GM19452 (cell line): Measurements from ENCODE around the gene HBD.
"Not testable (repeated sequence)": the region's sequence is repeated elsewhere in the genome, so short reads cannot be mapped to it uniquely, and the experiment has no call there.

ENCODE experiments used
- ATAC-seq: cut with Tn5 transposase; IDR thresholded peaks from one replicate; pipeline ENCODE4 v1.9.1; 2021; ENCODE audit not compliant: unreplicated experiment

The HBD gene

DNA sequence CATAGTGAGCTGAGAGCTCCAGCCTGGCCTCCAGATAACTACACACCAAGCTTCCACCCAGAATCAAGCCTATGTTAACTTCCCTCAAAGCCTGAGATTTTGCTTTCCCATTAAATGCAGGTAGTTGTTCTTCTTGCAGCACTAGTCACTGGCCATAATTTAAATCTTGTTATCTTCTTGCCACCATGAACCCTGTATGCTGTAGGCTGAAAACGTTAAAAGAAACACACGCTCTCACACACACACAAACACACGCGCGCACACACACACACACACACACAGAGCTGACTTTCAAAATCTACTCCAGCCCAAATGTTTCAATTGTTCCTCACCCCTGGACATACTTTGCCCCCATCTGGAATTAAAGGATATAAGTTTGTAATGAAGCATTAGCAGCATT, 19.2 kb upstream of the HBD start:
- not testable (repeated sequence) for ATAC-seq

DNA sequence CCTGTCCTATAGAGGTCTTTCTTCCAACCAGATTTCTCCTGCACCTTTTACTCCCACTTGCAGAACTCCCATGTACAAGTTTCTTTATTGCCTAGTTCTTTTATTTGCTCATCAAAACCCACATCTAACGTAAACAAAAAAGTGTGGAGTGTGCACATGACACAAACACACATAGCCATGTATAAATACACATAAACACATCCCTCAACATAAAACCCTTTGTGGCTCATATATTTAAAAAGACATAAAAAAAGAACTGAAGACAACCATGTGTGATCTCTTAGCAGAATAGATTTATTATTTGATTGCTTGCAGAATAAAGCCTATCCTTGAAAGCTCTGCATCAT, 18.6 kb upstream of the HBD start:
- ATAC-seq, result no peak

DNA sequence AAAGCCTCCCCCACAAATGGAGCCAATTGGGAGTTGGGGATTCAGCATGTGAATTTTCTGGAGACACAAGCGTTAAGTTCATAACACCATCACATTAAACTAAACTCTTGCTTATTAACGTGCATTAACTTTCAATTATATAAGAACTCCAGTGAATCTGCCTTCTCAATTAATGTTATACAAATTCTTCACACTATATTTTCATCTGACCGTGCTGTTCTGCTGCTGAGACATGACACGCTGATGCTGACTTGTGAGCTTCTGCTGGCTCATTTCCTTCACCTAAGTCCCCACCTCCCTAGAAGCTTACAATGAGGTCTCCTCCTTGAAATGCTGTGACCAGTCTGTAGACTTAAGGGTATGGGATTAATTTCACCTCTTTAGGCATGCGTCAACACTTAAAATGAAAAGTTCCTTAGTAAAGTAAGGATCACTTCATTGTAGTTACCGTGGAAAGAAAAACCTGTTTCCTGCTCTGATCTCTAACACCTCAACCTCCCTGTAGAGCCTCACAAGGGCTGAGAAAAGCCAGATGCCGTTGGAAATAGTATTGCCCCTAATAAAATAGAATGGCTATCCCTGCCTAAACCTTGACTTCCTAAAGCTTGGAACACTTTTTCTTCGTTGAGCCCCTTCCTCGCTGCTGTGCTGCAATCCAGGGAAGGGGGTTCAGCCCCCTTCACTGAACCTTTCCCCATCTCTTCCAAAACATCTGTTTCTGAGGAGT, 18.1 kb upstream of the HBD start:
- no peak for ATAC-seq

DNA sequence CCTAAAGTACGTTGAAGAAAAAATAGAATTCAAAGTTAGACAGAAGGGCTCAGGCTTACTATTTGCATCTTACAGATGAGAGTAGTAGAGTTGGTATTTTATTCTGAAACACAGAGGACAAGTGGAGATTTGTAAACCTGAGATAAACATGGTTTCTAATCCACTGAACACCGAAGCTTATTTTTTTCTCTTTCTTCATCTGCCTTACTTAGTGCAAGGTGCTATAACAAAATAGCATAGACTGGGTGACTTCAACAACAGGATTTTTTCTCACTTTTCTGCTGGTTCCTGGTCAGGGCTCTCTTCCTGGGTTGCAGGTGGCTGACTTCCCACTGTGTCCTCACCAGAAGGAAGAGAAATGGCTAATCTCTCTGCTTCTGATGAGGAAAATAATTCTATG, 17.5 kb upstream of the HBD start:
- no peak for ATAC-seq

DNA sequence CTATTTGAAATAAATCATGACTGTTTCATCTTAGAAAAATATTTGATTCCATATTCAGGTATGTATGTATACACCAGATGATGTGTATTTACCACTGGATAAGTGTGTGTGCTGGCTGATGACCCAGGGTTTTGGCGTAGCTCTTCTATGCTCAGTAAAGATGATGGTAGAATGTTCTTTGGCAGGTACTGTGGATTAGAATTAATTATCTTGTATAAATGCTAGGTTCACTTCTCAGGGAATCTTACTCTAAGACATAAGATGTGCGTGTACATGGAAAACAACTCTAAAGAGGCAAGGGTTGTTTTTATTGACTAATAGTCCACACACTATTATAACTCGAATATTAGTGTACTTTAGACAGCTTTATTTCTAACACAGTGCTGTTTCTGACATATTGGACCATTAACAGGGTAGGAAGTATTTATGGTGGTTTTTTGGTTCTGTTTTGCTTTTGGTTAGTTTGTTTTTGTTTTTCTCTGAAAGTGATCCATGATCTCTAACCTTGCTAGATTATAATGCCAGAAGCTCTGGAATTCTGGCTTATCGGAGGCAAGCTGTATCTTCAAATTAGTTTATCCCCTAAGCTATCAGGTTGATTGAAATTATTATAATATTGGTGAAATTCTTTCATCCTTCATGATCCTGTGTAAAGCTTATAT, 16.4 kb upstream of the HBD start:
- ATAC-seq, result no peak

DNA sequence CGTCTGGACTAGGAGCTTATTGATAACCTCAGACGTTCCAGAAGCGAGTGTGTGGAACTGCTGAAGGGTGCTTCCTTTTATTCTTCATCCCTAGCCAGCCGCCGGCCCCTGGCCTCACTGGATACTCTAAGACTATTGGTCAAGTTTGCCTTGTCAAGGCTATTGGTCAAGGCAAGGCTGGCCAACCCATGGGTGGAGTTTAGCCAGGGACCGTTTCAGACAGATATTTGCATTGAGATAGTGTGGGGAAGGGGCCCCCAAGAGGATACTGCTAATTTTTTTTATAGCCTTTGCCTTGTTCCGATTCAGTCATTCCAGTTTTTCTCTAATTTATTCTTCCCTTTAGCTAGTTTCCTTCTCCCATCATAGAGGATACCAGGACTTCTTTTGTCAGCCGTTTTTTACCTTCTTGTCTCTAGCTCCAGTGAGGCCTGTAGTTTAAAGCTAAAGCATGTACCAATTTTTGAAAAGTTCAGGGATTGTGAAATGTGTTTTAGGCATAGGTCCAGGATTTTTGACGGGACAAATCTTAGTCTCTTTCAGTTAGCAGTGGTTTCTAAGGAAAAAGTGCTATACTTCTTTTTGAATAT, 15.6 kb upstream of the HBD start, which contains the start of gene HBG1:
Gene HBG1, minus strand, starts transcription at position 51 of the 590 bp plus-strand sequence. CDS start 53 bp downstream, outside the sequence.
- not testable (repeated sequence) for ATAC-seq

DNA sequence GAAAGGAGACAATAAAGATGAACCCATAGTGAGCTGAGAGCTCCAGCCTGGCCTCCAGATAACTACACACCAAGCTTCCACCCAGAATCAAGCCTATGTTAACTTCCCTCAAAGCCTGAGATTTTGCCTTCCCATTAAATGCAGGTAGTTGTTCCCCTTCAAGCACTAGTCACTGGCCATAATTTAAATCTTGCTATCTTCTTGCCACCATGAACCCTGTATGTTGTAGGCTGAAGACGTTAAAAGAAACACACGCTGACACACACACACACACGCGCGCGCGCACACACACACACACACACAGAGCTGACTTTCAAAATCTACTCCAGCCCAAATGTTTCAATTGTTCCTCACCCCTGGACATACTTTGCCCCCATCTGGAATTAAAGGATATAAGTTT, 14.2 kb upstream of the HBD start:
- ATAC-seq, result not testable (repeated sequence)

DNA sequence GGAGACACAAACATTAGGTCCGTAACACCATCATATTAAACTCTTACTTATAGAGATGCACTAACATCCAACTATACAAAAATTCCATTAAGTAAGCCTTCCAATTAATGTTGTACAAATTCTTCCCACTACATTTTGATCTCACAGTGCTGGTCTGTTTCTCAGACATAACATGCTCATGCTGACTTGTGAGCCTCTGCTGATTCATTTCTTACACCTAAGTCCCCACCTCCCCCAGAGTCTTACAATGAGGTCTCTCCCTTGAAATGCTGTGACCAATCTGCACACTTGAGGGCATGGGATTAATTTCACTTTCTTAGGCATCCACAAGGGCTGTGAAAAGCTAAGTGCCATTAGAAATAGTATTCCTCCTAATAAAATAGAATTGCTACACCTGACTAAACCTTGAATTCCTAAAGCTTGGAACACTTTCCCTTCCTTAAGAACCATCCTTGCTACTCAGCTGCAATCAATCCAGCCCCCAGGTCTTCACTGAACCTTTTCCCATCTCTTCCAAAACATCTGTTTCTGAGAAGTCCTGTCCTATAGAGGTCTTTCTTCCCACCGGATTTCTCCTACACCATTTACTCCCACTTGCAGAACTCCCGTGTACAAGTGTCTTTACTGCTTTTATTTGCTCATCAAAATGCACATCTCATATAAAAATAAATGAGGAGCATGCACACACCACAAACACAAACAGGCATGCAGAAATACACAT, 13.3 kb upstream of the HBD start:
- no peak for ATAC-seq

DNA sequence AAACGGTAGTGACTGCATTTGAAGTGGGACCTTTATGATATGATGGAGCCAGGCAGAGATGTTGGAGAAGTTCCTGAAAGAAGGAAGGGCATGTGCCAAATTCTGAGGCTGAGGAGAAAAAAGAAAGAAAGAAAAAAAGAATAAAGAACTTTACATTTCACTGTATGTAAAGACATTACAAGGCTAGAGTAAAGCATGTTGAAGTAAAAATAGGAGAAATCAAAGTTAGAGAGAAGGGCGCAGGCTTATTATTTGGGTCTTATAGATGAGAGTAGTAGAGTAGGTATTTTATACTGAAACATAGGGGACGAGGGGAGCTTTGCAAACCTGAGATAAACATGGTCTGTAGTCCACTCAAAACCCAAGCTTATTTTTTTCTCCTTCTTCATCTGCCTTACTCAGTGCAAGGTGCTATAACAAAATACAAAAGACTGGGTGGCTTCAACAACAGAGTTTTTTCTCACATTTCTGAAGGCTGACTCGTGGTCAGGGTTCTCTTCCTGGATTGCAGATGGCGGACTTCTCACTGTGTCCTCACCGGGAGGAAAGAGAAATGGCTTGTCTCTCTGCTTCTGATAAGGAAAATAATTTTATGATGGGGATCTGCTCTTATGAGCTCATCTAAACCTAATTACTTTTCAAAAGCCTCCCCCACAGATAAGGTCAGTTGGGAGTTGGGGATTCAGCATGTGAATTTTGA, 12.6 kb upstream of the HBD start:
- no peak for ATAC-seq

DNA sequence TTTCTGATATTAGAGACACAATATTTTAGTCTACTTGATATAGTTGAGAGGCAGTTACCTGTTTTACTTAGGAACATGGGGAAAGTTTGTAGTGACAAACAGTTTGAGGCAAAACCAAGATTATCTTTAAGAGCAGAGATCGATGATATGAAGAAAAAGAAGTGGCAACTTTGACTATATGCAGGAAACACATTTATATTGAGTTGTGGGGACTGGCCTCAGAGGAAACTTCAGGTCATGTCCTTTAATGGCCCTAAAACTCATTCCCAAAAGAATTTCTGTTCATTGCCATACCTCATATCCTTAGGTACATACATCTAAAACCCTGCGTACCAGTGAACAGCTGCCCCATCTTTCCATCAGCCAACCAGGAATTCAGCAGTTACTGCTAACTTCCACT, 10.9 kb upstream of the HBD start:
- ATAC-seq, result no peak

DNA sequence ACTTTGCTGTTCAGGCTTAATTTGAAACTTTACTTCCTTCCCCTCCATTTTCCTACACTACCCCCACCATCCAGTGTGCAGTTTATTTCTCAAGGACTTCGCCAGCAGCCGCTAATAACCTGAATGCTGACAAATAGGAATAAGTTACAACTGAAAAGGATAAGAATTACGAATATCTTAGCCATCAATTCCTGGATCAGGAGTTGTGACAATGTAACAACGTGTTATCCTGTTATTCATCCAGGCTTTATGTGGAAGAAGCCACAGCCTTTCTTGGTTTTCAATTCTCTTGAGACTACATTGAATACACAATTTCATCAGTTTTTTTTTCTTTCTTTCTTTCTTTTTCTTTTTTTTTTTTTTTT, 9.5 kb upstream of the HBD start:
- no peak for ATAC-seq

DNA sequence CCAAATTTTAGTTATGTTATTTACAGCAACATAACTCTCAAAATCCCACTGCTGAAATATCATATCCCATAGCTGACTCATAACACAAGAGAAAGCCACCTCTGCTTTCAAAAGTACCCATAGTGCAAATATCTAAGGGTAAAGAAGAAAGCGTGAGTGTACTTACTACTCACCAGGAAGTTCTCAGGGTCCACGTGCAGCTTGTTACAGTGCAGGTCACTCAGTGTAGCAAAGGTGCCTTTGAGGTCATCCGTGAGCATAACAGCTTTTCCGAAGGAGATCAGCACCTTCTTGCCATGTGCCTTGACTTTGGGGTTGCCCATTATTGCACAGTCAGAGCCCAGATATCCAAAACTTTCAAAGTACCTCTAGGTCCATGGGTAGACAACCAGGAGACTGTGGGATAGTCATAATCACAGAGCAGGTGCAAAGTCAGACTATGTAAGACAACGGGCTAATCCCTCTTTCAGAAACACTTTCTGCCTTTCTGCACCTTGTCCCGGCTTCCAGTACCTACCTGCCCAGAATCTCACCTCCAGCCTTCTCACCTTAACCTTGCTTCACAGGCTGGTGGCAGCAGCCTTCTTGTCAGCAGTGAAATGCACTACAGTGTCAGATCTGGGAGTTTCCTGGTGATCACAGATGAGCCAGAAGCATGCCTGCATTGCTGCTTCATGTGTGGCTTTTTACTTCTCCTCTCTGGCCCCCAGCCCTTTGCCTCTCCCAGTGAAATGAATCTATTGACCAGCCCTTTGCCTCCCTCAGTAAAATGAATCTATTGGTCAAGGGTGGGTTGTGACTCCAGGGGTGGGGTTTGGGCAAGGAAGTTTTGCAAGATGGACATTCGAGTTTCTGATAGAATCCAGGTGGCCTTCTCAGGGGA, 8.9 kb upstream of the HBD start:
- ATAC-seq, result peak; percentile 73

DNA sequence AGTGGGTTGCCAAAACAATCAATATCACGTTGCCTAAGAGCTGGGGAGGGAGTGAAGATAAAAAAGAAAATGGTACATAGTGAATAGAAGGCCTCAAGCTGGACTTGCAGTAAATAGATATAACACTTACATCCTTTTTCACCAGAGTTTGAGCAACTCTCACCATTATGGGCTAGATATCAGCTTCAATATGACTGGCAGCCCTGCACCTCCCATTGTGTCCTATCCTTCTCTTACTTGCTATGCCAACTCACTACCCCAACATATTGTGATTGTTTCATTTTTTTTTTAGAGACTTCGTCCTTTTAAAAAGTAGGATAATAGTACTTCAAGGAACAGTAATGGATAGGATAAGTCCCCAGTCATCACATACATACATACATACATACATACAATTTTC, 7.9 kb upstream of the HBD start:
- ATAC-seq, result no peak

DNA sequence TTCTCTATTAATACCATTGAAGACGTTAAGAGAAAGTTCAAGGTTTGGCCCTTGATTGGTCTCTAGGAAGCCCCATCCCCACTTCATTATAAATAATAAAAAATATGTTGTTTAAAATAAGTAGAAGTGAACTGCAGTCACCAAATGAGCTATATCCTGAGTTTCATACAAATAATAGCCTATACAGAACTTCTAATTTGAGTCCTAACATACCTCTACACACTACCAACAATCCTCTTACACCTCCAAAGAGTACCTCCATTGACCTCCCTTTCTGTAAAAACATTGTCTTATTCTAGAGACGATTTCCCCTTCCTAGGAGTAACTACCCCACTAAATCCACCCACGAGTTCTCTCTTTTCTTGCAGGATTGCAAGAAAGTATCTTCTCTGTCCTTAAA, 7.2 kb upstream of the HBD start:
- no peak for ATAC-seq

DNA sequence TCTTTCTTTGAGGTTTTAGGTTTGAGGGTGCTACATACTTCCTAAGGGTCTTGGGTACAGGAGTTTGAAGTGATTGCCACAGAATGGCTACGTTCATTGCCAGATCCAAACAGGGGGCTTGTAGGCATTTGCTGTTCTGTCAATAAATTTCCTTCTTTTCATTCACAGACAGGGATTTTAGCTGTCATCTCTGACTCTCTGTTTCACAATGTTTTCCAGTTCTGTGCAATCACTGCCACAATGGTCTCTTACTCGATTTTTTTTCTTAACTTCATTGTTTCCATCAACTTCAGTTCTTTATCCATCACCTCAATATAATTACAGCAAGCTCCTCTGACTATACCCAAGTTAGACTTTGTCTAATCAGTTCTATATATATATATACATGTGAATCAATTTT, 6.2 kb upstream of the HBD start:
- ATAC-seq, result no peak

DNA sequence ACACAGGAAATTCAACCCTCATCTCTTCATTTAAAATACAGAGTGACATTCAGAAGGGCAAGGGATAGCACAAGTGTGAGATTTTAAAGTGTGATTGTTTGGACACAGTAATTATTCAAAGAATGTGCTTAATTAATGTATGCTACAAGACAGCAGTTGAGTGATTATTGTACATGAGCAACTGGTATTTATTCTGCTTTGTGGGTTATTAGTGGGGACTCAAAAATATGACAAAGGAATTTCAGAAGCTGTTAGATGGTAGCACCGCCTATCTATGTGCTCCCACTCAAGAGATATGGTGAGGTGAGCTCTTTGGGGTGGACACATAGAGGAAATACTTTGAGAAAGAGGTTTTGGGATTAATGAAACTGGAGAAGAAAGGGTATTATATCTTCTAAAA, 5.8 kb upstream of the HBD start:
- ATAC-seq, result no peak

DNA sequence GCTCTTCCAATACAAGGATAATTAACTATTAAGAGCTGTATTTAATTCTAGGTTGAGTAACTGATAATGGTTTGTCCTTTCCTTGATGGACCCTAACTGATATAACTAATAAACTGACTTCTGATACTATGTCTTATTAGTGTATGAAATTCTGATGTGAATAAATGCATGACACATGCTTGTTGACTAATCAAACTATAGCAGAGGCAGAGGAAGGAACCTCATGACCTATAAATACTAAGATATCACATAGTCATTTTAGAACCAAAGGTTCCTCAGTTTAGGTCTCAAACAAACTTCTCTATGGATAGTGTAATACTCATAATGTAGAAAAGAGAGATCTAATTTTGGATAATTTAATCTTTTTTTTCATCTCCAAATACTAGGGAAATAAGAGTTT, 4.8 kb upstream of the HBD start:
- no peak for ATAC-seq

DNA sequence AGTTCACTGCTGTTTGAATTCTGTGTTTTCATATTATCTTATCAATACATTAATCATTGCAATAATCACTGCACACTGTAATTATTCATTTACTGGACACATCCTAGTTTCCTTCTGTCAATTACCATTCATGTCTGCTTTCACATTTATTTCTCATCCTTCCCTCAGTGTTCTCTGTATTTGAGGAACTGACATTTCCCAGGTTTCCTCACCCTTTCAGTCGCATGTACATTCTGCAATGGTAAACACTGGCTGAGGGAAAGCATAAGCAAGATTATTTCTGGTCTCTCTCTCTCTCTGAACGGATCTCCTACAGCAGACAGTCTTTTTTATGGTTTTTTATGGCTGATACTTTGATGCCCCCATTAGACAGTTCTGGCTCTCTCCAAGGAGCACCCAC, 4.2 kb upstream of the HBD start:
- ATAC-seq, result no peak

DNA sequence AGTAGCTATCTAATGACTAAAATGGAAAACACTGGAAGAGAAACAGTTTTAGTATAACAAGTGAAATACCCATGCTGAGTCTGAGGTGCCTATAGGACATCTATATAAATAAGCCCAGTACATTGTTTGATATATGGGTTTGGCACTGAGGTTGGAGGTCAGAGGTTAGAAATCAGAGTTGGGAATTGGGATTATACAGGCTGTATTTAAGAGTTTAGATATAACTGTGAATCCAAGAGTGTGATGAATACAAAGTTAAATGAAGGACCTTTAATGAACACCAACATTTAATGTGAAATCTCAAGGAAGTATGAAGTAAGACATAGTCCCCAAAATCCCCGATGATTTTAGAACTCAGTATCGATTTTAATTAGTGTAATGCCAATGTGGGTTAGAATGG, 3.1 kb upstream of the HBD start:
- ATAC-seq, result no peak

DNA sequence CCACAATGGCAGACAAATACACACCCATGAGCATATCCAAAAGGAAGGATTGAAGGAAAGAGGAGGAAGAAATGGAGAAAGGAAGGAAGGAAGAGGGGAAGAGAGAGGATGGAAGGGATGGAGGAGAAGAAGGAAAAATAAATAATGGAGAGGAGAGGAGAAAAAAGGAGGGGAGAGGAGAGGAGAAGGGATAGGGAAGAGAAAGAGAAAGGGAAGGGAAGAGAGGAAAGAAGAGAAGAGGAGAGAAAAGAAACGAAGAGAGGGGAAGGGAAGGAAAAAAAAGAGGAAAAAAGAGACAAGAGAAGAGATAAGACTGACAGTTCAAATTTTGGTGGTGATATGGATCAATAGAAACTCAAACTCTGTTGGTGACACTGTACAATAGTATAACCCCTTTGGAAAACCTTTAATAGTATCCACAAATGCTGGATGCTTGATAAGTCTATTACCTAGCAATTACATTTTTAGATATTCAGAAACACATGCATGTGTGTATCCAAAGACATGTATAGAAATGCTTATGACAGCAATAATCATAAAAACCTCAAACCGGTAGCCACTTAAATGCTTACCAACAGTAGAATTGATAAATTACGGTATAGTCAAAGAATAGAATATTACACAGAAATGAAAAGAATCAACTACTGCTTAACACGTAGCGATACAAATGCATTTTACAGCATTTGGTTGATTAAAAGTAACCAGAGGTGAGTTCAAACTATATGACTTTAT, 1.2 kb upstream of the HBD start:
- no peak for ATAC-seq
